ENCODE results near the gene PACS2. TPM values are rescaled to one million over a fixed set of nuclear protein-coding genes. Genes with fewer than 3 reads are reported as not detected.

PACS2 gene
- total RNA-seq, 1 experiment from 2014 or later, result 100 TPM

GRCh38 chr14:105378199-105378598 lies 63.7 kb downstream of the PACS2 start:
- Mint-ChIP-seq H3K27me3 (ENCODE audit: low read depth) (peaks cover 14% of the 10 kb centered on the region), H3K27ac (no peak overlapping the region), H3K9me3 (peaks cover 8% of the 10 kb centered on the region), H3K36me3 (peaks cover 22% of the 10 kb centered on the region), H3K4me3 (no peak overlapping the region), H3K4me1 (peaks cover 11% of the 10 kb centered on the region)
- CTCF ChIA-PET, result interaction anchor here (0.7 to 3.5 kb wide), 9 partner anchors 13 to 210 kb away, joined by 3 to 11 read pairs (median 3); partner anchors contain the start of gene JAG2
- ATAC-seq, result no peak
- TF ChIP-seq TCF7 (CRISPR knock-in tag; IDR thresholded peaks at IDR 0.05; ENCODE audit: low read depth) (no peak), ZNF512 (CRISPR knock-in tag; IDR thresholded peaks at IDR 0.05; ENCODE audit: borderline replicate concordance) (no peak), HMGA2 (CRISPR knock-in tag; IDR thresholded peaks at IDR 0.05) (no peak), ATF6 (CRISPR knock-in tag; IDR thresholded peaks at IDR 0.05) (no peak), GTF2I (CRISPR knock-in tag; conservative IDR thresholded peaks at IDR 0.05) (no peak), CDX4 (CRISPR knock-in tag; IDR thresholded peaks at IDR 0.05; ENCODE audit: borderline replicate concordance) (no peak), TEAD1 (CRISPR knock-in tag; IDR thresholded peaks at IDR 0.05) (no peak), CREM (CRISPR knock-in tag; IDR thresholded peaks at IDR 0.05) (no peak), SMAD3 (CRISPR knock-in tag; IDR thresholded peaks at IDR 0.05; ENCODE audit: borderline replicate concordance) (no peak), PRRX2 (CRISPR knock-in tag; IDR thresholded peaks at IDR 0.05) (no peak), ZNF671 (CRISPR knock-in tag; IDR thresholded peaks at IDR 0.05) (no peak), ZNF281 (CRISPR knock-in tag; IDR thresholded peaks at IDR 0.05) (no peak)
- DNase-seq (ENCODE audit: low spot score), result no peak
- POLR2A ChIA-PET, result no interaction called here

GRCh38 chr14:105378873-105379685 lies 64.5 kb downstream of the PACS2 start:
- H3K36me3 Mint-ChIP-seq, result peaks cover 22% of the 10 kb centered on the region
- no peak overlapping the region for H3K4me3 Mint-ChIP-seq
- DNase-seq (ENCODE audit: low spot score) (no peak), ATAC-seq (no peak)
- ChIA-PET POLR2A (no interaction called here), CTCF (interaction anchor here (1.3 to 3.5 kb wide), 2 partner anchors 8 to 111 kb away, joined by 3 to 11 read pairs; no protein-coding TSS in a partner anchor)
- H3K4me1 Mint-ChIP-seq, result peaks cover 11% of the 10 kb centered on the region
- peaks cover 9% of the 10 kb centered on the region for H3K27me3 Mint-ChIP-seq (ENCODE audit: low read depth)
- H3K9me3 Mint-ChIP-seq, result 0 out of 2 replicates have a peak, but pooled peaks cover 3% of the 10 kb centered on the region
- TF ChIP-seq MYBL2 (CRISPR knock-in tag; IDR thresholded peaks at IDR 0.05), result no peak
- no peak for TF ChIP-seq AR (CRISPR knock-in tag; IDR thresholded peaks at IDR 0.05)
- no peak for TF ChIP-seq IRF2 (CRISPR knock-in tag; IDR thresholded peaks at IDR 0.05; ENCODE audit: borderline replicate concordance, low read depth)
- no peak for TF ChIP-seq ETV6 (CRISPR knock-in tag; IDR thresholded peaks at IDR 0.05)
- TF ChIP-seq ZMAT4 (CRISPR knock-in tag; IDR thresholded peaks at IDR 0.05), result no peak
- no peak for TF ChIP-seq ZBTB43 (CRISPR knock-in tag; IDR thresholded peaks at IDR 0.05)
- no peak overlapping the region for H3K27ac Mint-ChIP-seq
